Left lung (tissue), 10 donors: ENCODE data around the gene BLVRB. TPM values are rescaled to one million over a fixed set of nuclear protein-coding genes. Genes with fewer than 3 reads are reported as not detected.
A peak's percentile ranks its signal among the peaks of the same experiment; 100 is the strongest.

Source experiments
- ATAC-seq: fragments of 200-7000 bp; cut with Tn5 transposase; one replicate; pipeline ENCODE4 v1.9.1; 2020; ENCODE audit warnings: moderate library complexity
- DNase-seq, 4 donors: peaks; one replicate each; pipeline ENCODE4 v3.0.0-alpha.2; 2013 to 2020
- H3K27ac ChIP-seq, 2 donors: fragments of 200-600 bp; sonication (generic) in 1 of 2; one replicate each; pipeline versions ENCODE4 v1.5.0 to v1.8.0; 2020 to 2021
- H3K27me3 ChIP-seq, 2 donors: fragments of 200-600 bp; sonication (generic) in 1 of 2; one replicate each; pipeline versions ENCODE4 v1.5.0 to v1.8.0; 2020 to 2021
- H3K36me3 ChIP-seq, 2 donors: fragments of 200-600 bp; sonication (generic) in 1 of 2; one replicate each; pipeline versions ENCODE4 v1.5.0 to v1.8.0; 2020 to 2021
- H3K4me1 ChIP-seq, 2 donors: fragments of 200-600 bp; one replicate each; pipeline ENCODE4 v1.8.0; 2021
- H3K4me3 ChIP-seq, 2 donors: fragments of 200-600 bp; sonication (generic) in 1 of 2; one replicate each; pipeline versions ENCODE4 v1.5.0 to v1.8.0; 2020 to 2021; ENCODE audit warnings: mild to moderate bottlenecking in 1 of 2
- H3K9me3 ChIP-seq, 2 donors: fragments of 200-600 bp; sonication (generic) in 1 of 2; one replicate each; pipeline versions ENCODE4 v1.5.0 to v1.8.0; 2020 to 2021
- CTCF ChIP-seq, 2 donors: fragments of 200-600 bp; sonication (generic) in 1 of 2; IDR thresholded peaks; one replicate each; pipeline versions ENCODE4 v1.5.0 to v1.8.0; 2021; ENCODE audit warnings: antibody characterized with exemption in 2 of 2
- intact Hi-C, 2 donors: fragments of 100-400 bp; cut with DNase I; formaldehyde crosslinking; loops; one replicate each; pipeline versions ENCODE4 v1.11.2 to v1.14.2; 2022
- polyA plus RNA-seq, 6 donors: library from polyadenylated mRNA; unstranded; fragments of 120-200 nt; gene quantifications; one replicate each; pipeline ENCODE4 v1.2.1, GENCODE V29; 2013; ENCODE audit not compliant: insufficient read length in 6 of 6
- total RNA-seq, 2 donors: library from RNA; stranded (reverse); fragmentation: NEBNext Ultra II Directional; extraction: Animal tissue kit (Norgen Biotek cat#: 25700); gene quantifications; one replicate each; pipeline ENCODE4 v1.2.1, GENCODE V29; 2021
- donor health status: DM: no; HTN: yes; CAD: no.
- donor health status: DM: no; HTN: no; CAD: no.

BLVRB gene
- total and polyA plus RNA-seq, 8 donors, result 45.1 to 192 (median 62.0) TPM

- intact Hi-C loops, result no loop called here
- Histone ChIP-seq H3K4me3 (no peak overlapping the region), H3K4me1 (peaks cover 0 to 66% of the 10 kb centered on the region in 2 donors), H3K27me3 (no peaks in the 10 kb centered on the region), H3K9me3 (no peaks in the 10 kb centered on the region), H3K36me3 (no peaks in the 10 kb centered on the region), H3K27ac (peak overlapping the region in 1 of 2 donors; percentile 74)
- ATAC-seq, result no peak
- no peak for DNase-seq
- TF ChIP-seq CTCF (IDR thresholded peaks at IDR 0.05), result no peak
Measured at GRCh38 chr19:40415768-40416167, 49.8 kb downstream of the BLVRB start.

GRCh38 chr19:40414542-40415535 is 50.7 kb downstream of the BLVRB start:
- Histone ChIP-seq H3K4me3 (no peak overlapping the region), H3K27me3 (no peaks in the 10 kb centered on the region), H3K27ac (peak overlapping the region; percentile 13 to 51), H3K36me3 (no peaks in the 10 kb centered on the region), H3K9me3 (no peaks in the 10 kb centered on the region), H3K4me1 (peaks cover 0 to 58% of the 10 kb centered on the region in 2 donors)
- intact Hi-C loops, result no loop called here
- ATAC-seq (no peak), DNase-seq (peak in 1 of 4 donors; percentile 62)
- TF ChIP-seq CTCF (IDR thresholded peaks at IDR 0.05), result no peak

GRCh38 chr19:40413291-40413845 is 52.2 kb downstream of the BLVRB start, which contains the start of gene PRX:
TSS of gene PRX (minus strand) at chr19:40413378. CDS start at chr19:40407932, 5,446 bp downstream.
- Histone ChIP-seq H3K36me3 (no peaks in the 10 kb centered on the region), H3K27me3 (no peaks in the 10 kb centered on the region), H3K9me3 (no peaks in the 10 kb centered on the region), H3K4me1 (peaks cover 0 to 51% of the 10 kb centered on the region in 2 donors), H3K27ac (peak within 1 kb of the TSS; percentile 51 to 55), H3K4me3 (peak within 1 kb of the TSS; percentile 5 to 35)
- ATAC-seq, result no peak
- DNase-seq, result peak in 2 of 4 donors; percentile 33 to 66
- no peak for TF ChIP-seq CTCF (IDR thresholded peaks at IDR 0.05)
- intact Hi-C loops, result no loop called here

- no peak for DNase-seq
- Histone ChIP-seq H3K9me3 (no peaks in the 10 kb centered on the region), H3K27ac (peak overlapping the region; percentile 51 to 55), H3K4me3 (peak overlapping the region; percentile 5 to 35), H3K36me3 (no peaks in the 10 kb centered on the region), H3K4me1 (peaks cover 0 to 52% of the 10 kb centered on the region in 2 donors), H3K27me3 (no peaks in the 10 kb centered on the region)
- no peak for ATAC-seq
- intact Hi-C loops, result no loop called here
- no peak for TF ChIP-seq CTCF (IDR thresholded peaks at IDR 0.05)
Measured at GRCh38 chr19:40412866-40413265, 52.7 kb downstream of the BLVRB start.

GRCh38 chr19:40411958-40412499 is 53.5 kb downstream of the BLVRB start:
- no peak for ATAC-seq
- H3K4me1 ChIP-seq, result peaks cover 0 to 45% of the 10 kb centered on the region in 2 donors
- peak overlapping the region in 1 of 2 donors; percentile 35 for H3K4me3 ChIP-seq
- intact Hi-C loops, result no loop called here
- TF ChIP-seq CTCF (IDR thresholded peaks at IDR 0.05), result no peak
- H3K9me3 ChIP-seq, result no peaks in the 10 kb centered on the region
- no peak for DNase-seq
- no peaks in the 10 kb centered on the region for H3K36me3 ChIP-seq
- H3K27me3 ChIP-seq, result no peaks in the 10 kb centered on the region
- H3K27ac ChIP-seq, result peak overlapping the region; percentile 51 to 55
